Nephron (organoid): ENCODE results near the gene NIPAL4.
A peak's percentile ranks its signal among the peaks of the same experiment; 100 is the strongest.
"Not testable (repeated sequence)": the region's sequence is repeated elsewhere in the genome, so short reads cannot be mapped to it uniquely, and the experiment has no call there.

ENCODE experiments used
- H3K27ac Mint-ChIP-seq, 3 experiments: 2 replicates each; pipeline ENCODE4 v1.8.0; 2020; ENCODE audit warnings: mixed read lengths in 3 of 3, mild to moderate bottlenecking in 2 of 3, moderate library complexity in 1 of 3
- H3K27me3 Mint-ChIP-seq: 2 replicates; pipeline ENCODE4 v1.8.0; 2021; ENCODE audit warnings: low read depth, mild to moderate bottlenecking, moderate library complexity, mixed read lengths
- H3K36me3 Mint-ChIP-seq: 2 replicates; pipeline ENCODE4 v1.8.0; 2020; ENCODE audit warnings: low read depth, mixed read lengths
- H3K4me1 Mint-ChIP-seq: 2 replicates; pipeline ENCODE4 v1.8.0; 2020; ENCODE audit warnings: mixed read lengths
- H3K4me3 Mint-ChIP-seq, 3 experiments: 2 replicates each; pipeline ENCODE4 v1.8.0; 2020; ENCODE audit warnings: mild to moderate bottlenecking in 3 of 3, mixed read lengths in 3 of 3, moderate library complexity in 2 of 3
- H3K9me3 Mint-ChIP-seq: 2 replicates; pipeline ENCODE4 v1.8.0; 2020; ENCODE audit warnings: mixed read lengths
- TF ChIP-seq, protein P1 (sequence below), 3 experiments: fragments of 200-600 bp; sonication (generic); IDR thresholded peaks; one replicate each; pipeline ENCODE4 v1.5.0; 2021; ENCODE audit warnings: antibody characterized with exemption in 3 of 3; ENCODE audit not compliant: unreplicated experiment in 3 of 3

NIPAL4 gene

DNA sequence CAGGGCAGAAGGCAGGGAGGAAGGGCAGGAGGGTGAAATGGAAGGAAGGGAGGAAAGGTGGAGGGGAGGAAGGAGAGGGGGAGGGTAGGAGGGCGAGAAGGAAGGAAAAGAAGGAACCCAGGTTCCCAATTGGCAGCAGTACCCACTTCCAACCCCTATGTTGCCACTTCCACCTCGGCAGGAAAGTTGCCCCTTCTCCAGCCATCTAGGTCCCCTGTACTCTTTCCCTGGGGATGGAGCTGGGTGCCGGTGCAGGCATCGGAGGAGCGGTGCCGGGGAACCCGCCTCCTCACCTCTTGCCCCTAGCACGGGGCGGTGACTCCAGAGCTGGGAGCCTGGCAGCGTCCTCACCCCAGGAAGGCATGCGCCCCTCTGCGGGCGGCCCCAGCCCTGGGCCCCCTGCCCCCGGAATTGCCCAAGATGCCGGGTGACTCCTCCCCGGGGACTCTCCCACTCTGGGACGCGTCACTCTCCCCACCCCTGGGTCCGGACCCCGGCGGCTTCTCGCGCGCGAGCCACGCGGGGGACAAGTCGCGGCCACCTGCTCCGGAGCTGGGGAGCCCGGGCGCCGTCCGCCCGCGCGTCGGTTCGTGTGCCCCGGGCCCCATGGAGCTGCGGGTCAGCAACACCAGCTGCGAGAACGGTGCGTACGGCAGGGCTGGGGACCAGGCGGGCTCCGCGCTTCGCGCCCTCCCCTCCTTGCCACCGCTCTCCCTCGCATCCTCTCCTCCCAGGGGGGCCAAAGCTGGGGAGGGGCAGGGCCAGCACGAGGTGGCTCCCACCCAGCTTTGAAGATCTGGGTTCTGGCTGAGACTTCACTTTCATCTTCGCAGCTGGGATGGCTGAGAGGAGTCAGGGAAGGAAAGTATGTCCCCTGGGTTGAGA, at the start of gene NIPAL4:
Gene NIPAL4 (plus strand): TSS at position 499 of the 885 bp plus-strand sequence. CDS start 108 bp downstream, at position 607.
- Mint-ChIP-seq H3K36me3 (no peaks in the 10 kb centered on the region), H3K4me3 (peak within 1 kb of the TSS; percentile 68 to 76 (median 73)), H3K27ac (no peak within 1 kb of the TSS), H3K27me3 (peaks cover 47% of the 10 kb centered on the region), H3K9me3 (no peaks in the 10 kb centered on the region), H3K4me1 (peaks cover 25% of the 10 kb centered on the region)
- TF ChIP-seq, protein P1, sequence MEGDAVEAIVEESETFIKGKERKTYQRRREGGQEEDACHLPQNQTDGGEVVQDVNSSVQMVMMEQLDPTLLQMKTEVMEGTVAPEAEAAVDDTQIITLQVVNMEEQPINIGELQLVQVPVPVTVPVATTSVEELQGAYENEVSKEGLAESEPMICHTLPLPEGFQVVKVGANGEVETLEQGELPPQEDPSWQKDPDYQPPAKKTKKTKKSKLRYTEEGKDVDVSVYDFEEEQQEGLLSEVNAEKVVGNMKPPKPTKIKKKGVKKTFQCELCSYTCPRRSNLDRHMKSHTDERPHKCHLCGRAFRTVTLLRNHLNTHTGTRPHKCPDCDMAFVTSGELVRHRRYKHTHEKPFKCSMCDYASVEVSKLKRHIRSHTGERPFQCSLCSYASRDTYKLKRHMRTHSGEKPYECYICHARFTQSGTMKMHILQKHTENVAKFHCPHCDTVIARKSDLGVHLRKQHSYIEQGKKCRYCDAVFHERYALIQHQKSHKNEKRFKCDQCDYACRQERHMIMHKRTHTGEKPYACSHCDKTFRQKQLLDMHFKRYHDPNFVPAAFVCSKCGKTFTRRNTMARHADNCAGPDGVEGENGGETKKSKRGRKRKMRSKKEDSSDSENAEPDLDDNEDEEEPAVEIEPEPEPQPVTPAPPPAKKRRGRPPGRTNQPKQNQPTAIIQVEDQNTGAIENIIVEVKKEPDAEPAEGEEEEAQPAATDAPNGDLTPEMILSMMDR (IDR thresholded peaks at IDR 0.05; ENCODE audit: unreplicated experiment in 3 of 3) = no peak

DNA sequence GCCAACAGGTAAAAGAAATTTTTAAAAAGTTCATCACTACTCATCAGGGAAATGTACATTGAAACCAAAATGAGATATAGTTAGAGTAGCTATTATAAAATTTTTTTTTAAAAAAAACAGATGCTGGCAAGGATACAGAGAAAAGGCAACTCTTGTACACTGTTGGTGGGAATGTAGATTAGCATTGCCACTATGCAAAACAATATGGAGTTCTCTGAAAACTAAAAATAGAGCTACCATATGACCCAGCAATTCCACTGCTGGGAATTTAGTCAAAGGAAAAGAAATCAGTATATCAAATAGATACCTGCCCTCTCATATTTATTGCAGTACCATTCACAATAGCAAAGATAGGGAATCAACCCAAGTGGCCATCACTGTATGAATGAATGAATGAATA, 44.2 kb upstream of the NIPAL4 start:
- Mint-ChIP-seq H3K9me3 (peaks cover 47% of the 10 kb centered on the region), H3K4me1 (no peaks in the 10 kb centered on the region), H3K27me3 (no peaks in the 10 kb centered on the region), H3K36me3 (peaks cover 5% of the 10 kb centered on the region), H3K27ac (no peak overlapping the region), H3K4me3 (no peak overlapping the region)
- TF ChIP-seq, protein P1 (IDR thresholded peaks at IDR 0.05; ENCODE audit: unreplicated experiment in 3 of 3) = no peak

DNA sequence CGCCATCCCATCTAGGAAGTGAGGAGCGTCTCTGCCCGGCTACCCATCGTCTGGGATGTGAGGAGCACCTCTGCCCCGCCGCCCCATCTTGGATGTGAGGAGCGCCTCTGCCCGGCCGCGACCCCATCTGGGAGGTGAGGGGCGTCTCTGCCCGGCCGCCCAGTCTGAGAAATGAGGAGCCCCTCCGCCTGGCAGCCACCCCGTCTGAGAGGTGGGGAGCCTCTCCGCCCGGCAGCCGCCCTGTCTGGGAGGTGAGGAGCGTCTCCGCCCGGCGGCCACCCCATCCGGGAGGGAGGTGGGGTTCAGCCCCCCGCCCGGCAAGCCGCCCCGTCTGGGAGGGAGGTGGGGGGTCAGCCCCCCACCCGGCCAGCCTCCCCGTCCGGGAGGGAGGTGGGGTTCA, 40.5 kb upstream of the NIPAL4 start:
- H3K27me3 Mint-ChIP-seq, H3K36me3 Mint-ChIP-seq, H3K4me1 Mint-ChIP-seq, H3K4me3 Mint-ChIP-seq, H3K27ac Mint-ChIP-seq: not testable (repeated sequence)
- H3K9me3 Mint-ChIP-seq = peaks cover 43% of the 10 kb centered on the region

DNA sequence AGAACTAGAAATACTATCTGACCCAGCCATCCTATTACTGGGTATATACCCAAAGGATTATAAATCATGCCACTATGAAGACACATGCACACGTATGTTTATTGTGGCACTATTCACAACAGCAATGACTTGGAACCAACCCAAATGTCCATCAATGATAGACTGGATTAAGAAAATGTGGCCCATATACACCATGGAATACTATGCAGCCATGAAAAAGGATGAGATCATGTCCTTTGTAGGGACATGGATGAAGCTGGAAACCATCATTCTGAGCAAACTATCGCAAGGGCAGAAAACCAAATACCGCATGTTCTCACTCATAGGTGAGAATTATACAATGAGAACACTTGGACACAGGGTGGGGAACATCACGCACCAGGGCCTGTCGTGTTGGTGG, 30.1 kb upstream of the NIPAL4 start:
- not testable (repeated sequence) for H3K4me1 Mint-ChIP-seq, H3K36me3 Mint-ChIP-seq, H3K27ac Mint-ChIP-seq, H3K27me3 Mint-ChIP-seq, H3K4me3 Mint-ChIP-seq
- peaks cover 33% of the 10 kb centered on the region for H3K9me3 Mint-ChIP-seq

DNA sequence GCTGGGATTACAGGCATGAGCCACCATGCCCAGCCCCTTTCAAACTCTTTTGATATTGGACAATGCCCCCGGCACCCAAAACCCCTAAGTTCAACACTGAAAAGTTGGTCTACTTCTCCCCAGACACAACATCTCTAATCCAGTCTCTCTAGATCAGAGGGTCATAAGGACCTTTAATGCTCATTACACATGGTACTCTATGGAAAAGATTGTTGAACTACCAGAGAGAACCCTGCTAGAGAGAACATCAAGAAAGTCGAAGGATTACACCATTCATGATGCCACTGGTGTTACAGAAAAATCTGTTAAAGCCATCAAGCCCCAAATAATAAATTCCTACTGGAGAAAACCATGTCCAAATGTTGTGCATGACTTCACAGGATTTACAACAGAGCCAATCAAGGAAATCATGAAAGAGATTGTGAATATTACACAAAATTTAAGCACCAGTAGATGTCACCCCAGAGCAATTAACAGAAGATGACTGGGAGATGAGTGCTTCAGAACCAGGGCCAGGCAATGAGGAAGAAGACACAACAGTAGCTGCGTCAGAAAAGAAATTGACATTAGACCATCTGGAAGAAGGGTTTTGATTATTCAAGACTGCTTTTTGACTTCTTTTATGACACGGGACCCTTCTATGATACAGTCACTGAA, 28.3 kb upstream of the NIPAL4 start:
- no peaks in the 10 kb centered on the region for H3K4me1 Mint-ChIP-seq
- H3K9me3 Mint-ChIP-seq = peaks cover 40% of the 10 kb centered on the region
- H3K27me3 Mint-ChIP-seq = no peaks in the 10 kb centered on the region
- no peak overlapping the region for H3K4me3 Mint-ChIP-seq
- H3K27ac Mint-ChIP-seq = no peak overlapping the region
- H3K36me3 Mint-ChIP-seq = no peaks in the 10 kb centered on the region
- TF ChIP-seq, protein P1 (IDR thresholded peaks at IDR 0.05; ENCODE audit: unreplicated experiment in 3 of 3) = peak; percentile 36 to 55 (median 37)

DNA sequence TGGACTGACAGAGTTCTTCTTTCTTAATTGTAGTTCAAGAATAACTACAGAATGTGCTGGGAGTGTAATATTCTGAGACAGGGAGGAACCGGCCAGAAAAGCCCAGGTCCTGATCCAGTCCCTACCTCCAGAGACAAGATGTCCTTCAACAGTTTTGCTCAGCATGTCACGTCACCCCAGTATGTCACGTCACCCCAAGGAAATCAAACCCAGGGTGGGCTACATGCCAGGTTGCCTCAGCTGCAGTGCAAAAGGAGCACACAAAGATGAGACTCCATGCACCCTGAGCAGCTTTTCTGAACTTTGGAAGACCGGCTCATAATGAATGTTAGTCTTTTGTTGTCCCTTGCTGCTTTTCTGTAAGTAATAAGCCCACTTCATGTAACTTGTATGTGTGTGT, 25.9 kb upstream of the NIPAL4 start:
- Mint-ChIP-seq H3K4me1 (no peaks in the 10 kb centered on the region), H3K27ac (no peak overlapping the region), H3K36me3 (no peaks in the 10 kb centered on the region), H3K4me3 (no peak overlapping the region), H3K27me3 (no peaks in the 10 kb centered on the region), H3K9me3 (peaks cover 27% of the 10 kb centered on the region)
- TF ChIP-seq, protein P1 (IDR thresholded peaks at IDR 0.05; ENCODE audit: unreplicated experiment in 3 of 3) = no peak
